ENCODE results near the gene BCOR. TPM values are rescaled to one million over a fixed set of nuclear protein-coding genes. Genes with fewer than 3 reads are reported as not detected.

Gene BCOR
- total RNA-seq, 1 experiment from 2014 or later, result 35.1 TPM

GRCh38 chrX:40018041-40018440 is 79.7 kb downstream of the BCOR start:
- no peak overlapping the region for H3K9ac ChIP-seq (ENCODE audit: low read length)
- no peak overlapping the region for H3K4me3 ChIP-seq (replicated peaks in 1 of 2; ENCODE audit: low read depth in 1 of 2, low read length in 2 of 2)
- H3K4me1 ChIP-seq (ENCODE audit: control insufficient read depth in 1 of 2, insufficient read depth in 2 of 2, low read length in 2 of 2), result peaks cover 0 to 15% of the 10 kb centered on the region in 2 experiments; a peak in 1 of 4 replicates
- POLR2A ChIA-PET, result no interaction called here
- H3K4me2 ChIP-seq (ENCODE audit: low read length), result no peak overlapping the region
- no peak for ATAC-seq
- H3K27ac ChIP-seq (ENCODE audit: low read depth, low read length), result no peak overlapping the region
- CTCF ChIA-PET, result no interaction called here
- TF ChIP-seq TCF7L2 (IDR thresholded peaks at IDR 0.05; ENCODE audit: borderline replicate concordance, extremely low read depth, insufficient read depth, insufficient read length) (no peak), CEBPB (IDR thresholded peaks at IDR 0.05; ENCODE audit: low read depth) (no peak), SRF (IDR thresholded peaks at IDR 0.05; ENCODE audit: low read depth) (no peak), MAX (IDR thresholded peaks at IDR 0.05) (no peak), POLR2A (IDR thresholded peaks at IDR 0.05; ENCODE audit: borderline replicate concordance, extremely low read depth, insufficient read depth, insufficient read length) (no peak)
- H3K27me3 ChIP-seq (ENCODE audit: insufficient read depth, low read length), result no peaks in the 10 kb centered on the region
- H2AFZ ChIP-seq (ENCODE audit: low read depth, low read length, poor library complexity, severe bottlenecking), result no peak overlapping the region
- no peaks in the 10 kb centered on the region for H3K79me2 ChIP-seq (ENCODE audit: insufficient read depth, low read length)
- BruUV-seq (replicated peaks), result no TSS peak
- intact Hi-C loops (cut with micrococcal nuclease), result loop anchor here (10.0 kb wide), 1 partner anchor 313 kb away; no protein-coding TSS in a partner anchor
- no peaks in the 10 kb centered on the region for H3K9me3 ChIP-seq (ENCODE audit: control insufficient read depth in 1 of 2, insufficient read depth in 1 of 2, low read depth in 1 of 2, low read length in 2 of 2)
- RAD21 ChIA-PET (ENCODE audit: low non-redundant PET in 1 of 2, low total read pairs in 2 of 2, uncharacterized antibody in 2 of 2, unreplicated experiment in 2 of 2), result no interaction called here
- no peaks in the 10 kb centered on the region for H4K20me1 ChIP-seq (ENCODE audit: insufficient read depth)
- no peaks in the 10 kb centered on the region for H3K9me2 ChIP-seq (ENCODE audit: insufficient read depth)
- DNase-seq (ENCODE audit: low read depth, low spot score), result no peak
- no peaks in the 10 kb centered on the region for H3K36me3 ChIP-seq (ENCODE audit: control insufficient read depth in 1 of 2, insufficient read depth in 2 of 2, low read length in 2 of 2)

- CTCF ChIA-PET, result no interaction called here
- intact Hi-C loops (cut with micrococcal nuclease), result loop anchor here (10.0 kb wide), 1 partner anchor 312 kb away; no protein-coding TSS in a partner anchor
- H3K36me3 ChIP-seq (ENCODE audit: control insufficient read depth in 1 of 2, insufficient read depth in 2 of 2, low read length in 2 of 2), result no peaks in the 10 kb centered on the region
- DNase-seq (ENCODE audit: low read depth, low spot score) (no peak), ATAC-seq (no peak)
- no peaks in the 10 kb centered on the region for H3K27me3 ChIP-seq (ENCODE audit: insufficient read depth, low read length)
- H3K9me3 ChIP-seq (ENCODE audit: control insufficient read depth in 1 of 2, insufficient read depth in 1 of 2, low read depth in 1 of 2, low read length in 2 of 2), result no peaks in the 10 kb centered on the region
- no peak overlapping the region for H3K4me2 ChIP-seq (ENCODE audit: low read length)
- no peak overlapping the region for H3K27ac ChIP-seq (ENCODE audit: low read depth, low read length)
- RAD21 ChIA-PET (ENCODE audit: low non-redundant PET in 1 of 2, low total read pairs in 2 of 2, uncharacterized antibody in 2 of 2, unreplicated experiment in 2 of 2), result no interaction called here
- BruUV-seq (replicated peaks), result no TSS peak
- H2AFZ ChIP-seq (ENCODE audit: low read depth, low read length, poor library complexity, severe bottlenecking), result no peak overlapping the region
- H3K9me2 ChIP-seq (ENCODE audit: insufficient read depth), result no peaks in the 10 kb centered on the region
- POLR2A ChIA-PET, result no interaction called here
- no peak overlapping the region for H3K9ac ChIP-seq (ENCODE audit: low read length)
- no peaks in the 10 kb centered on the region for H3K79me2 ChIP-seq (ENCODE audit: insufficient read depth, low read length)
- H3K4me1 ChIP-seq (ENCODE audit: control insufficient read depth in 1 of 2, insufficient read depth in 2 of 2, low read length in 2 of 2), result peaks cover 4 to 20% of the 10 kb centered on the region in 2 experiments; a peak in 2 of 4 replicates
- no peak overlapping the region for H3K4me3 ChIP-seq (replicated peaks in 1 of 2; ENCODE audit: low read depth in 1 of 2, low read length in 2 of 2)
- H4K20me1 ChIP-seq (ENCODE audit: insufficient read depth), result no peaks in the 10 kb centered on the region
- TF ChIP-seq ZFX (IDR thresholded peaks at IDR 0.05) (no peak), POLR2AphosphoS5 (IDR thresholded peaks at IDR 0.05; ENCODE audit: low read depth, low read length) (no peak), ZBTB33 (IDR thresholded peaks at IDR 0.05; ENCODE audit: extremely low read depth, insufficient replicate concordance, low read length) (no peak), CTCF (IDR thresholded peaks at IDR 0.05 in 2 of 3, conservative IDR thresholded peaks at IDR 0.05 in 1 of 3; ENCODE audit: borderline replicate concordance in 1 of 3, insufficient read depth in 1 of 3, low read depth in 2 of 3, low read length in 2 of 3) (no peak), ZNF274 (IDR thresholded peaks at IDR 0.05; ENCODE audit: low read depth, low read length) (no peak), CBX3 (IDR thresholded peaks at IDR 0.05; ENCODE audit: low read depth) (no peak), EGR1 (IDR thresholded peaks at IDR 0.05; ENCODE audit: low read depth) (no peak), YY1 (IDR thresholded peaks at IDR 0.05; ENCODE audit: extremely low read depth, insufficient replicate concordance, low read depth, low read length) (no peak), SIN3A (IDR thresholded peaks at IDR 0.05; ENCODE audit: low read depth) (no peak), TCF7L2 (IDR thresholded peaks at IDR 0.05; ENCODE audit: borderline replicate concordance, extremely low read depth, insufficient read depth, insufficient read length) (no peak), CEBPB (IDR thresholded peaks at IDR 0.05; ENCODE audit: low read depth) (no peak), EZH2 (IDR thresholded peaks at IDR 0.05) (no peak), EZH2phosphoT487 (IDR thresholded peaks at IDR 0.05; ENCODE audit: borderline replicate concordance) (no peak), ATF3 (IDR thresholded peaks at IDR 0.05) (no peak), RAD21 (IDR thresholded peaks at IDR 0.05; ENCODE audit: low read depth) (no peak)
Observed at GRCh38 chrX:40016749-40017148, 81.0 kb downstream of the BCOR start.
